Measurements from ENCODE around the gene BTBD9. TPM values are rescaled to one million over a fixed set of nuclear protein-coding genes. Genes with fewer than 3 reads are reported as not detected.

BTBD9 gene
- total RNA-seq, 4 donors from 2014 or later: 11.7 to 17.7 (median 14.1) TPM

DNA sequence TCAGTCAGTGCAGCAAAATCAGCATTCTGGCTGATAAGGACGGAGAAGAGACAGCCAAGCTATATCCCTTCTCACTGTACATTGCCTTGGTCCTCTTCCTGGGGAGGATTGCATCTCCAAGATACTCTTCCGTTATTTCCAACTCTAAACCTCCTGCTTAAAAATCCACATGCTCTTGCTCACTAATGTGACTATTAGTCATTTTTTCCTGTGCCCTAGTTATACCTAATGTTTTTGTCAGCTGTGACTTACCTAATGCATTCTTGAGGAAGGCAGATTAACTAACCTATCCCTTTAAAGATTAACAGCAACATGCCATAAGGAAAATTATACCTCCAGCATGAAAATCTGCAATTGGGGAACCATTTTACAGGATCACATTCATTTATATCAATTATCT lies 317.6 kb downstream of the BTBD9 start:
- no peak for TF ChIP-seq CTCF (IDR thresholded peaks at IDR 0.05; ENCODE audit: low read depth)

DNA sequence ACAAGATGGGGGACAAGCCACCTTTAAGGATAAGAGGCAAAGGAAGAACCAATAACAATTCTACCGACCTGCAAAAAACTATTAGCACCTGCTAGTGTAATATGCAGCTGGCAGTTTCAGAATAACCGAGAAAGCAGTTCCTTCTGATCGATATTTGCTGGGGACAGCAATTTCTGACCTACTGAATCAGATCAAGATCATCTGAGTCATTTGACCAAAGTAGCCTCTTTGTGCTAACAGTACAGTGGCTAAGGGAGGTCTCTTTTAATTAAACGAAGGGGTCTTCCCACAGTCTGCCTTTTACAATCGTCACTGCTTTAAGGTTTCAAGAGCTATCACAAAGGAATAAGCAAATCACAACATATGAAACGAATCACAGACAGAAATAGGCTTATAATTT lies 318.9 kb downstream of the BTBD9 start:
- no peak for TF ChIP-seq CTCF (IDR thresholded peaks at IDR 0.05; ENCODE audit: low read depth)

GRCh38 chr6:38320358-38320757 lies 319.4 kb downstream of the BTBD9 start:
- no peak for TF ChIP-seq CTCF (IDR thresholded peaks at IDR 0.05; ENCODE audit: low read depth)

- no peak for TF ChIP-seq CTCF (IDR thresholded peaks at IDR 0.05; ENCODE audit: low read depth)
Measured at GRCh38 chr6:38319256-38320212, 320.2 kb downstream of the BTBD9 start.

DNA sequence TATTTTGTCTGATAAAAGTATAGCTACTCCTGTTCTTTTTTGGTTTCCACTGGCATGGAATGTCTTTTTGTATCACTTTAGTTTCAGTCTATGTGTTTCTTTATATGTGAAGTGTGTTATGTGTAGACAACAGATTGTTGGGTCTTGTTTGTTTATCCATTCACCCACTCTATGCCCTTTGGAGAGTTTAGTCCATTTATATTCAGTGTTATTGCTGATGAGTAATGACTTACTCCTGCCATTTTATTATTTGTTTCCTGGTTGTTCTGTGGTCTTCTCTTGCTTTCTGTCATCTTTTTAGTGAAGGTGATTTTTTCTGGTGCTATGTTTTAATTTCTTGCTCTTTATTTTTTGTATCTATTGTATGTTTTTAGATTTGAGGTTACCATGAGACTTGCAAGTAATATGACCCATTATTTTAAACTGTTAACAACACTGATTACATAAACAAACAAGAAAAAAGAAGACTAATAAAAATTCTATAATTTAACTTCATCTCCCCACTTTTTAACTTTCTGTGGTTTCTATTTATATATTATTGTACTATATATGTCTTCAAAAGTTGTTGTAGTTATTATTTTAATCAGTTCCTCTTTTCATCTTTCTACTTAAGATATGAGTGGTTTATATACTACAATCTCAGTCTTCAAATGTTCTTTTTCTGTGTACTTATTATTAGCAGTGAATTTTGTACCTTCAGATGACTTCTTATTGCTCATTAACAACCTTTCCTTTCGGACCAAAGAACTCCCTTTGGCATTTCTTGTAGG lies 323.4 kb downstream of the BTBD9 start:
- TF ChIP-seq CTCF (IDR thresholded peaks at IDR 0.05; ENCODE audit: low read depth): no peak

GRCh38 chr6:38311201-38311600 lies 328.5 kb downstream of the BTBD9 start:
- TF ChIP-seq CTCF (IDR thresholded peaks at IDR 0.05; ENCODE audit: low read depth): no peak

- no peak for TF ChIP-seq CTCF (IDR thresholded peaks at IDR 0.05; ENCODE audit: low read depth)
Measured at GRCh38 chr6:38310061-38310460, 329.7 kb downstream of the BTBD9 start.
